ENCODE data around the gene CELF2. TPM values are rescaled to one million over a fixed set of nuclear protein-coding genes. Genes with fewer than 3 reads are reported as not detected.

Gene CELF2
- total and polyA plus RNA-seq, 9 of the 15 experiments (the other 6 are each of a cell fraction or from before 2014, with no cell fraction given) = 4.0 to 20.3 (median 11.1) TPM

DNA sequence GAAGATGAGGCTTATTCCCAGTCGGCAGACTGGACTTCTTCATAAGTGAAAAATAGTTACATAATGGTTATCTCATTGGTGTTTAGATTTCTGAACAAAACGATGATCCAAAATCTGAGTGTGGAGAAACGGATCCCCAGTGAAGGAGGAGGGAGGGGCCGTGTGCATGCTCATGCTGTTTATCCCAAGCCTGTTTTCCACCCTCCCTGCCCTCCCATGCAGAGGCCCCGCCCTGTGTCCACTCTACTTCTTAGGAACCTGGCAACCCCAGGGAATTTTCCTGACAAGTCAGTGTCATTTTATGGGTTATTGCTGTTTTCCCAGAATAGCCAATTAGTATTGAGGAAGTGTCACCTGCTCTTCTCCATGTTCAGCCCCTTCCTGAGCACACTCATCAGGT, 174.0 kb downstream of the CELF2 start:
- Histone ChIP-seq H3K4me3 (no peak overlapping the region), H3K4me2 (ENCODE audit: insufficient read depth, low read length) (no peak overlapping the region), H3K36me3 (ENCODE audit: control insufficient read depth, insufficient read depth, low read length) (no peaks in the 10 kb centered on the region), H3K4me1 (replicated peaks in 1 of 2; ENCODE audit: control insufficient read depth in 2 of 2, insufficient read depth in 2 of 2, low read length in 2 of 2) (no peaks in the 10 kb centered on the region; a peak in 1 of 5 replicates), H3K9me1 (ENCODE audit: control insufficient read depth, insufficient read depth, low read length) (no peaks in the 10 kb centered on the region), H3K9ac (ENCODE audit: insufficient read depth in 1 of 2, low read depth in 2 of 2, low read length in 2 of 2) (no peak overlapping the region), H3K9me3 (replicated peaks; ENCODE audit: control insufficient read depth, insufficient read depth, low read depth, low read length) (no peaks in the 10 kb centered on the region), H3K27ac (ENCODE audit: extremely low read depth, low read depth, low read length) (no peak overlapping the region), H3K27me3 (ENCODE audit: control insufficient read depth in 2 of 2, insufficient read depth in 2 of 2, low read length in 2 of 2) (no peaks in the 10 kb centered on the region), H3K79me2 (ENCODE audit: control insufficient read depth, insufficient read depth, low read length) (no peaks in the 10 kb centered on the region), H4K20me1 (replicated peaks; ENCODE audit: control insufficient read depth, insufficient read depth, low read length) (no peaks in the 10 kb centered on the region; the same call in 1 of the 2 replicates), H2AFZ (ENCODE audit: low read depth, low read length) (no peak overlapping the region)
- TF ChIP-seq TCF7 (IDR thresholded peaks at IDR 0.05; ENCODE audit: borderline replicate concordance) (no peak), MBD1 (CRISPR knock-in tag; IDR thresholded peaks at IDR 0.05) (no peak), HMG20B (CRISPR knock-in tag; IDR thresholded peaks at IDR 0.05) (no peak), DIDO1 (tag; IDR thresholded peaks at IDR 0.05; ENCODE audit: low read depth) (no peak), ZNF175 (CRISPR knock-in tag; IDR thresholded peaks at IDR 0.05; ENCODE audit: low read depth) (no peak), BCOR (IDR thresholded peaks at IDR 0.05) (no peak), HLTF (IDR thresholded peaks at IDR 0.05) (no peak), ZNF445 (CRISPR knock-in tag; IDR thresholded peaks at IDR 0.05; ENCODE audit: low read depth) (no peak), HCFC1 (IDR thresholded peaks at IDR 0.05; ENCODE audit: low read depth, low read length) (no peak)
- TF ChIP-seq, protein P1, sequence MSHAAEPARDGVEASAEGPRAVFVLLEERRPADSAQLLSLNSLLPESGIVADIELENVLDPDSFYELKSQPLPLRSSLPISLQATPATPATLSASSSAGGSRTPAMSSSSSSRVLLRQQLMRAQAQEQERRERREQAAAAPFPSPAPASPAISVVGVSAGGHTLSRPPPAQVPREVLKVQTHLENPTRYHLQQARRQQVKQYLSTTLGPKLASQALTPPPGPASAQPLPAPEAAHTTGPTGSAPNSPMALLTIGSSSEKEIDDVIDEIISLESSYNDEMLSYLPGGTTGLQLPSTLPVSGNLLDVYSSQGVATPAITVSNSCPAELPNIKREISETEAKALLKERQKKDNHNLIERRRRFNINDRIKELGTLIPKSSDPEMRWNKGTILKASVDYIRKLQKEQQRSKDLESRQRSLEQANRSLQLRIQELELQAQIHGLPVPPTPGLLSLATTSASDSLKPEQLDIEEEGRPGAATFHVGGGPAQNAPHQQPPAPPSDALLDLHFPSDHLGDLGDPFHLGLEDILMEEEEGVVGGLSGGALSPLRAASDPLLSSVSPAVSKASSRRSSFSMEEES (CRISPR knock-in tag; IDR thresholded peaks at IDR 0.05) = no peak
- no peak for DNase-seq (ENCODE audit: extremely low read depth in 1 of 4, low spot score in 3 of 4)
- no peak for ATAC-seq
- in situ Hi-C loops (cut with MboI) = no loop called here
- BruUV-seq (replicated peaks) = no TSS peak
- FAIRE-seq = no peak
- WGBS (ENCODE audit: insufficient coverage, low coverage, missing lambda C conversion rate) = 40% methylated on average over 5 of the region's 5 CpGs
- ChIA-PET POLR2A (no interaction called here), CTCF (ENCODE audit: low intra/inter-chr PET ratio) (no interaction called here)
- intact Hi-C loops (cut with micrococcal nuclease) = no loop called here

Data from K562 (cell line).